ENCODE data around the gene RAB6A.

- TF ChIP-seq SUZ12 (IDR thresholded peaks at IDR 0.05; ENCODE audit: unreplicated experiment) (no peak), CTCF (IDR thresholded peaks at IDR 0.05 in 2 of 3, conservative IDR thresholded peaks at IDR 0.05 in 1 of 3; ENCODE audit: control insufficient read depth in 2 of 3, extremely low read depth in 1 of 3, insufficient read depth in 1 of 3, low read depth in 3 of 3, low read length in 3 of 3) (no peak), CBFB (IDR thresholded peaks at IDR 0.05; ENCODE audit: low read depth) (no peak), EP300 (IDR thresholded peaks at IDR 0.05; ENCODE audit: borderline replicate concordance in 1 of 2, control insufficient read depth in 1 of 2, low read depth in 2 of 2, low read length in 2 of 2) (no peak)
These were observed 45.3 kb downstream of the RAB6A start for GRCh38 chr11:73715541-73715940.

All from GM12878 (cell line).